NCI-H146 treated with DMSO at 0.1 percent for 48 hours (cell line): ENCODE results near the gene SPG21.

Source experiments
- DNase-seq: peaks from one replicate; lab custom pipeline; 2025; ENCODE audit not compliant: unreplicated experiment; lab: John Stamatoyannopoulos, UW

The SPG21 gene

DNA sequence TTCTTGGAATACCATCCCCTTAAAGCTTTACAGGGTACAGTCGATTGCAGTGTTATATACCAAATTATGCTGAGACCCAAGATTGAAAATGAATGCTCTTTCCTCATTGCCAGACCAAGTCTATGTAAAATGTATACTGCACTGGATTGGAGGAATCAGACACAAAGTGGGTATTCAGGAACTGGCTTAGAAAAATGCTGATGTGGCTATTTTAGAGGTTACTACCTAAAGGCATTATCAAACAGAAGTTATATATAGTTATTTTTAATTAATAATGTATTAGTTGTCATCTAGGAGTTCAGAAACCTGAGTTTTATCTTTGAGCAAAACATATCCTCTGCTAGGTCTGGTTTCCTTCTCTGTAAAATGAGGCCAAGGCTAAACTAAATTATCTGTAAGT is 3.6 kb upstream of the SPG21 start:
- no peak for DNase-seq

DNA sequence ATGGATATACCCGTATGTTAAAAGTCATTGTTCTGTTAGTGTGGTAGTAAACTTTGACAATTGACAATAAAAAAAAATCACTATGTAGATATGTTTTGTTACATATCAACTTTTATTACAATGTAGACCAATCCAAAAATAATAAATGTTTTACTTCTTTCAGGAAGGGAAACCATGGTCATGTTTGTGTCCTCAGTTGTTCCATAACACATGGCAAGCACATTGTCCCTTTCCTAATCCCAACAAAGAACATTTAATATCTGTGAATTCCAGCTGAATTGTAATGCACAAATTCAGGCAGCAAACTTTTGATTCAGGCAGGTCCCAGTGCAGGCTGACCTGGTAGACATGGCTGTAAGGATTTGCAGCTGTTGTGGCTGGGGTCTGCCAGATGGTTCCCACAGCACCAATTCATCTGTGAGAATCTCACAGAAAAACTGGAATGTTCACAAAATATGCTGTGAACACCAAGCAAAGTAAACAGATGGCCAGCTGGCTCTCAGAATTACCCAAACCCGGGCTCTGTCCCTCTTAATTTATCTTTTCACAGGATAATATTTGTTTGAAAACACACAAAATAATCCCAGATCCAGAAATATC is 1.9 kb upstream of the SPG21 start:
- no peak for DNase-seq

DNA sequence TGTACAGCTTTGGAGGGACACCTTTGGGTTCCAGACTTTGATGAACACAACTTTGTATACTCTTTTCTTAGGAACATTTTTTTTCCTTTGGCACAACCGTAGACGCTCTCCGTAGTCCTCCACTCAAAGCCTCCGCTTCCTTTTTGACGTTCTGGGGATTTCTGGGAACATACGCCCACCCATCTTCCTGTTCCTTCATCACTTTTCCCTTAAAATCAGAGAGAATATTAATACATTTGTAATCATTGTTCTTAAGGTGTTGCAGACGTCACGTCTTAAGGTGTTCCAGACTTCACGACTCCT is 405 bp upstream of the SPG21 start:
- DNase-seq, result no peak

DNA sequence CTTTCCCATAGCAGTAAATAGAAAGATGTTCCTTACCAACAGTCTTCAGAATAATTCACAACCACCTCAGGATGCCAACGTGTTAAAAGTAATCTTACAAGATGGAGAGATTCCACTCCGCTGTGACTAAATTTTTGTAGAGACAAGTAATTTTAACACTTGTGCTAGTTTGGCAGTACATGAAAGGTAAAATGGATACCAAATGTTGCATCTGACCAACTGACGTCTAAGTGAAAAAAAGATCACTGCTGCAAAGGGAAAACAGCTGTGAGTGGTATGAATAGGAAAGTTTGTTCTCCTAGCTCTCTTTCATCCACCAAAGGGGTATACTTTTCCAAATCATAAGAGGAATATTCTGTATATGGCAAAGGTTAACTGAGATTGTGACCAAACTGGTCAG is 2.6 kb downstream of the SPG21 start:
- no peak for DNase-seq

DNA sequence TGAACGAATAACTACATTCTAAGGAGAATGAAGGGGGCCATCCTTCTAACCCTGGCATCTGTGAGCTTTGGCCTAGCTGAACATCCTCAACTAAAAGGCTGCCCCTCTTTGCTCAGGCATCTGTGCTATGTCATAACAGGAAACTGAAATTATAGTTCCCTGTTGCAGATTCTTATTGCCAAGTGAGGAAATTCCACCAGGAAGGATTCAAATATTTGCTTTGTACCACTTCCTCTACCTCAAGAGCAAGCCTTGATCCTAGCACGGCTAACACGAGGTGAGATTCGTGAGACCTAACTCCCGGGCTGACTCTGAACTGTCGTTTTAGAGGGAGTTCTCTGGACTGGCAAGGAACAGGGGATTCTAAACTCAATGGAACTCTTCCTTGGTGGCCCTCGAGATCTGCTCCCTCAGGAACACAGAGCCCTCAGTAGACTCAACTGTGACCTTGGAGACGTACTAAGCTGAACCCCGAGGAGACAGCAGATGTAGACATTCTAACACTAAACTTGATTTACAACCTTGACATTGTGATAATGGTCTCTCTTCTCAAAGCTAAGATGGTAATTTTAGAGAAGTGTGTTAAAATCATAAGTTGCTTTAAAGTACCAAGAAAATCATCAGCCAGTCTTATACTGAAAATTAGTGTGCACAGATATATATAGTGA is 4.2 kb downstream of the SPG21 start:
- no peak for DNase-seq

DNA sequence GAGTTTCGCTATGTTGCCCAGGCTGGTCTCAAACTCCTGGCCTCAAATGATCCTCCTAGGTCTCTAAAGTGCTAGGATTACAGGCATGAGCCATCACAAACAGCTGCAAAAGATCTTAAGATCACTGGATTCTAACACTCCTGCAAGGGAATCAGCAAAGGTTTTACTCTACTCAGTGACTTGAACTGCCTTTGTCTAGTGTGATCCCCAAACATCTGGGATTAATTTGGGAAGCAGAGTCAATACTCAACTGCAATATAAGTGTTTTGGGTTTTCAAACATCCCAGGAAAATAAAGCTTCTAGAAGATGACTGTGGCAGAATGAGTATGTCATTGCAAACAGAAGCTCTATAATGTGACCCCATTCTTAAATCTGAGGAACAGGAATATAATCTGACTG is 7.2 kb downstream of the SPG21 start:
- DNase-seq, result no peak

DNA sequence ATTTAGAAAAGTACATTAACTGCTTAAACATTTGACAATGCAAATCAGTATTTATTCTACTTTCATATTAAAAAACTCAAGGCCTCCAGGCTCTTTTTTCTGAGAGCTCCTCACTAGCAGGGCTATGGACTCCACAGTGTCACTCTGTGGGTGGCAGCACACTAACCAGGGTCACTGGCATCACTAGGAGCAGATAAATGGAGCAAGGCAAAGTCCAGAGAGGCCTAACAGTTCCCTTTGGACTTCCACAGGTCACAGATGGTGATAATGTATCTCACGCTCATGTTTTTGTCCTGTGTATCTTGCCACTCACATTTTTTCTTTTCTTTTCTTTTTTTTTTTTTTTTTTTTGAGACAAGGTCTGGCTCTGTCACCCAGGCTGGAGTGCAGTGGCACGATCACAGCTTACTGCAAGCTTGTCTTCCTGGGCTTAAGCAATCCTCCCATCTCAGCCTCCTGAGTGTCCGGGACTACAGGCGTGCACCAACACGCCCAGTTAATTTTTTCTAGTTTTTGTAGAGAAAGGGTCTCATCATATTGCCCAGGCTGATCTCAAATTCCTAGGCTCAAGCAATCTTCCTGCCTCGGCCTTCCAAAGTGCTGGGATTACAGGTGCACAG is 7.8 kb downstream of the SPG21 start:
- DNase-seq, result no peak

DNA sequence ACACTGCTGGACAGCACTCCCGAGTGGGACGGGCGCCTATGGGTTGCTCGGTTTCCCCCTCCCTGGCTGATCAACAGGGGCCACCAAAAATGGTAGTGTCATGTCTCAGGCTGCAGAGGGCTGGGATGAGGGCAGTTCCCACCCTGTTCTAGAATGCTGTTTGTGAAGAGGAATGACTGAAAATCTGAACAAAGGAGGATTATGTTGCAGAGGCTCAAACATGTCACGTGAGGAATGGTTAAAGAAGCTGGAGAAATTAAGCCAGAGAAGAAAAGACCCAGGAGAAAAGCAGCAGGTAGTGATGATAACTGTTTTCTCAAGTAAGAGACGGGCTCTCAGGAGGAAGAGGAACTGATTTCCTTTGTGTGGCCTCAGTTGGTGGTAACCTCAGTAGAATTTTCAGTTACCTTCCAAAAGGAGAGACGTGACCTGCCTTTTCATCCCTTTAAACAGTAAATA is 10.4 kb downstream of the SPG21 start:
- DNase-seq, result no peak

DNA sequence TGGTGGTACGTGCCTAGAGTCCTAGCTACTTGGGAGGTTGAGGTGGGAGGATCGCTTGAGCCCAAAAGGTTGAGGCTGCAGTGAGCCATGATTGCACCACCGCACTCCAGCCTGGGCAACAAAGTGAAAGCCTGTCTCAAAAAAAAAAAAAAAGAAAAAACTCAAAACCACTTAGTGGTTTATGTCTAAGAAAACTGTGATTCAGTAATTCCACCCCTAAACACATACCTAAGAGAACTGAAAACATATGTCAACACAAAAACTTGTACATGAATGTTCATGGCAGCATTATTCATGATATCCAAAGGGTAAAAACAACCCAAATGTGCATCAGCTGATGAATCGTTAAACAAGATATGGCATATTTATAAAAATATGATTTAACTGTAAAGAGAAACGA is 14.3 kb downstream of the SPG21 start:
- no peak for DNase-seq

DNA sequence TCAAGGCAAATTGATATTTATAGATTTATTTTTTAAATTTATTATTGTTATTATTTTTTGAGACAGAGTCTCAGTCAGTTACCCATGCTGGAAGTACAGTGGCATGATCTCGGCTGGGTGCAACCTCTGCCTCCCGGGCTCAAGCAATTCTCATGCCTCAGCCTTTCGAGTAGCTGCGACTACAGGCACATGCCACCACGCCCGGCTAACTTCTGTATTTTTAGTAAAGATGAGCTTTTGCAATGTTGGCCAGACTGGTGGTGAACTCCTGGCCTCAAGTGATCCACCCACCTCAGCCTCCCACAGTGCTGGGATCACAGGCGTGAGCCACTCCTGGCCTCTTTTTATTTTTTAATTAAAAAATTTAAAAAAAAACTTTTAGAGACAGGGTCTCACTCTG is 19.0 kb downstream of the SPG21 start:
- DNase-seq, result no peak

DNA sequence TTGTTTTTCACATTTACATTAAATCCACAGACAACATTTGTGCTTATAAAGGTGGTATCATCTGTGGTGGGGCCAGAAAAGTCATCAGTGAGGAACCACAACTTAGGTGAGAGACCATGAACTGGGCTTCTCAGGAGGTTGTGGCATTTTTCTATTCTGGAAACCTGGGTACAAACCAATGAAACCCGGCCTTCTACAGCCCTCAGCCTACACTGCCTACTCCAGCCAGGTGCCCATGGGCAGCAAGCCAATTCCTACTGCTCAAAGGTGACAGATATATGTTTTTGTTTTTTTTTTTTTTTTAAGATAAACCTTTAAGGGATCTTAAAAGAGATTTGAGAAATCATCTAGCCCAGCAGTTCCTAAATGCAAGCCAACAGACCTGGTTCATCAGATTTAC is 20.3 kb downstream of the SPG21 start:
- DNase-seq, result no peak

DNA sequence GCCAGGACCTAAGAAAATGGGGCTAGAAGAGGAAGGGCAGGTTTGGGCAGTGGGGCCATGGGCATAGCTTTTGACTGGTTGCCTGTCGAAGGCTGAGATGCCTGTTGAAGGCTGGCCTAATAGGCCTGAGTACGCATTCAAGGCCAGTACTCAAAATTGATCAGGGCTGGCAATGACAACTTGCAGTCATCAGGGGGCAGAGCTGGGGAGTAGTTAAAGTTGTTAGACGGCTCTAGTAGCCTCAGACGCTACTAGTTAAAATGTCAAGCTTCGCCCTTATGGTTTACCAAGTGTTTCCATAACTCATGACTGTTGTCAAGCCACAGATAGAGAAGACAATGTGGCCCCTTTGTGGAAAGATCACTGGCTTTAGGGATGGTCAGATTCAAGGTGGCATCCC is 28.7 kb downstream of the SPG21 start:
- no peak for DNase-seq

DNA sequence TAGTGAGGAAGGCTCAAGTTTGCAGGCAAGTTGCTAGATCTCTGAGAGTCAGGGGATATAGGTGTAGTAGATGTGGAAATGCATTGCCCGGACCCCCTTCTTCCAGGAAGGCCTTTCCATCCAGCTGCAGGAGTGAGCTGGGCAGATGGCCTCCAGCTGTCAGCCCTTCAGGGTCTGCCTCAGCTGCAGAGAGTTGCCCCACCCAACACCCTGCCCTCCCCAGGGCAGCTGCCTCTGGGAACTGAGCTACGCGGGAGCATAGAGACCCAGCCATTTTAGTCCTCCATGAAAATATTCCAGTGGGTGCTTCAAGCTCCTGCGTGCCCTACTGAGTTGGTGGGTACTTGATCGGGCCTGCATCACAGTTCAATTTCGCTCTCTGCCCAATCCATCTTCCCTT is 29.6 kb downstream of the SPG21 start:
- DNase-seq, result no peak

DNA sequence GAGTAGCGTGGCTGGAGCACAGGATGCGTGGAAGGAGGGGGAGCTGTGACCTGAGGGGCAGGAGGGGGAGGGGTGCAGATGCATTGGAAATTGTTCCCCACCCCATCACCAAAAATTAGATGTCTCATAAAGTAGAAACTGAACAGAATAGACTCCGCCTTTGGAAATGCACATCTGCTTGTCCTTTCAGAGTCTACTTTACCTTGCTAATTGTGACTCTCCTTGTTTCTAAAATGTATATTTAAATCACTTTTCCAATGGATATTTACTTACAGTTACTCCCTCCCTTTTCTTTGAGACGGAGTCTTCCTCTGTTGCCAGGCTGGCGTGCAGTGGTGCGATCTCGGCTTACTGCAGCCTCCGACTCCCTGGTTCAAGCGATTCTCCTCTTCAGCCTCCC is 30.6 kb downstream of the SPG21 start:
- no peak for DNase-seq

DNA sequence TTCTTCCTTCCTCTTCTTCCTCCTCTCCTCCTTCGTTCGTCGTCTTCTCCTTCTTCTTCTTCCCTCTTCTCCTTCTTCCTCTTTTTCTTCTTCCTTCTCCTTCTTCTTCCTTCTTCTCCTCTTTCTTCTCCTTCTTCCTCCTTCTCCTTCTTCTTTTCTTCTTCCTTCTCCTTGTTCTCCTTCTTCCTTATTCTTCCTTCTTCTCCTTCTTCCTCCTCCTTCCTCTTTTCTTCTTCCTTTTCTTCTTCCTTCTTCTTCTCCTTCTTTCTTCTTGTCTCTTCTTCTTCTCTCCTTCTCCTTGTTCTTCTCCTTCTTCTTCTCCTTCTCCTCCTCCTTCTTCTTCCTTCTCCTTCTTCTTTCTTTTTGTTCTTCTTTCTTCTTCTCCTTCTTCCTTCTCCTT is 35.3 kb downstream of the SPG21 start:
- no peak for DNase-seq

DNA sequence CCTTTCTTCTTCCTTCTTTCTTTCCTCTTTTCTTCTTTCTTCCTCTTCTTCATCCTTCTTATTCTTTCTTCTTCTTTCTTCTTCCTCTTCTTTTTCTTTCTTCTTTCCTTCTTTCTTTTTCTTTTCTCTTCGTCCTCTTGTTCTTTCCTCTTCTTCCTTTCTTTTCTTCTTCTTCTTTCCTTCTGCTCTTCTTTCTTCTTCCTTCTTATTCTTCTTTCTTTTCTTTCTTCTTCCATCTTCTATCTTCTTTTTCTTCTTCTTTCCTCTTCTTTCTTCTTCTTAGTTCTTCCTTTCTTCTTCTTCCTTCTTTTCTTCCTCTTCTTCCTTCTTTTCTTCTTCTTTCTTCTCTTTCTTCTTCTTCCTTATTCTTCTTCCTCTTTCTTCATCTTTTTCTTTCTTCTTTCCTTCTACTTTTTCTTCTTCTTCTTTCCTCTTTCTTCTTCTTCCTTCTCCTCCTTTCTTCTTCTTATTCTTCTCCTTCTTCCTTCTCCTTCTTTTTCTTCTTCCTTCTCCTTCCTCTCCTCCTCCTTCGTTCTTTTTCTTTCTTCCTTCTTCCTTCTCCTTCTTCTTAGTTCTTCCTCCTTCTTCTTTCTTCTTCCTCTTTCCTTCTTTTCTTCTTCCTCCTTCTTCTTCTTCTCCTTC is 37.8 kb downstream of the SPG21 start:
- DNase-seq, result no peak

DNA sequence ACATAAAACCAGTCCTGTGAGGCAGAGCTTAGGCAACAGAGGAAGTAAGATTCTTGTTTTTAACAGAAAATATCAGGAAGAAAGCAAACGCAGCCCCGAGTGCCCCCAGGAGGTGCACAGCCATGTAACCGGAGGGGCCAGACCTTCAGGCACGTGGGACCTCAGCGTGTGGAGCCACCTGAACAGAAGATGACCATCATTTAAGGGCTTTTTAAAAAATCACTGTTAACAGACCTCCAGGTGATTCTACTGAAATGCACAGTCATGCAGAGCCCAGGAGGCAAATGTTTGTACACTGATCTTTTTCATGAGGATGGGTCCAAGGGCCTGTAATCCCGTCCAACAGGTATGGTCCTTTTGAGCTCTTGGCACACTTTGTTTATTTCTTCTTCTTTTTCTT is 38.8 kb downstream of the SPG21 start:
- DNase-seq, result no peak

DNA sequence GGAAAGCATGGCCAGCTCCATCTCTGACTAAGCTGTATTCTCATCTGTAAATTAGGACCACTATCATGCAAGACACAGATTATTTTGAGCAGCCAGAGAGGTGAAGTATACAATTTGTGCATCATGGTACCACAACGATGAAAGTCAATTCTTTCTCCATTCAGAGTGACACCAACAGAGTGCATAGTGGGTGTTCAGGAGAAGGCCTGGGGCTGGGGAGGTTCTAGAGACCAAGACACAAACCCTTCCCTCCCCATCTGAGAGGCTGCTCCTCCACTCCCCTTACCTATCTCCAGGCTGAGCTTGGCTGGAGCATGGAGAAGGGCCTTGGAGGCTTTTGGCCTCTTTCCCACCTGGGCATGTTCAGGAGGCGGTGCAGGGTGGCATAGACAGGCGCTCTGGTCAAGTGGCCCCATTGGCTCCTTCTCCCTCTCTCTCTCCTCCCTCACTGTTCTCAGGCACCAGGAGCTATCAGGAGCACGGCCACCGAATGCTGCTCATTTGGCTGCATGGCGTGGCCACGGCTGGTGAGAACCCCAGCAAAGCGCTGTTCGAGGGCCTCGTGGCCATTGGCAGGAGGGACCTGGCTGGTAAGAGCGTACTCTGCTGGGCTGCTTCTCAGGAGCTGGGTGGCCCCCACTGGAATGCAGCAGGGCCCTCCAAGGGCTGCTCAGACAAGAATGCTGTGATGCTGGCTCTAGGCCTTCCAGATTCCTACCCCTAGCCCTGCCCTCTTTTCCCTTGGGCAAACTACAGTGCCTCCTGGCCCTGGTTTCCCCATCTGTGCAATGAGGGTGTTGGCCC is 40.1 kb downstream of the SPG21 start:
- no peak for DNase-seq

DNA sequence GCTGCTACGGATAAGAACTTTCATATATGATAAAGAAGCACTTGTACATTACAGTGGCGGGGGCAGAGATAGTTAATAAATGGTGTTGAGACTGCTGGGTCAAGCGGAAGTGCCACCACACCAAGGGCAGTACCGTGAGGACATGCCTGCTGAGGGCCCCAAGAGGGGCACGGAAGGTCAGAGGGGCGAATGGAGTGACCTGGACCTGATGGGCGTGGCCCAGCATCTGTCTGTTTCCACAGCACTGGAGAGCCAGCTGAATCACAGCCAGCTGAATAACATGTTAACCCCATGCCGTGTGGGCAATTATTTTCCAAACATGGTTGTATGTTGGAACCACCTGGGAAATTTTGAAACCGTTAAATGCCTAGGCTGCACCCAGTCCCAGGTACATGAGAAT is 40.8 kb downstream of the SPG21 start:
- DNase-seq, result no peak

DNA sequence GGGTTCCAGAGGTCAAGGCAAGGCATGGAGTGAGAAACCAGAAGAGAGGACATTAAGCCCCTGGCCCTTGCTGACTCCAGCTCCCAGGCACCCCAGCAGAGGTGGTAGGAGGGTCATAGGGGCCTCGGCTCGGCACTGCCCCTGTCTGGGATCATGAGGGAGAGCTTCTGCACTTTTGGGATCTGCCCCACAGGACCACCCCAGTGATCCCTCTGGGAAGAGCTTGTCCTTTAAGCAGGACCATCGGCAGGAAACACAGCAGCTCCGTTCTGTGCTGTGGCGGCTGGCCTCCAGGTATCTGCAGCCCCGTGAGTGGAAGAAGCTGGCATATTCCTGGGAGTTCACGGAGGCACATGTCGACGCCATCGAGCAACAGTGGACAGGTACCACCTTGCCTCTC is 42.5 kb downstream of the SPG21 start:
- DNase-seq, result no peak

DNA sequence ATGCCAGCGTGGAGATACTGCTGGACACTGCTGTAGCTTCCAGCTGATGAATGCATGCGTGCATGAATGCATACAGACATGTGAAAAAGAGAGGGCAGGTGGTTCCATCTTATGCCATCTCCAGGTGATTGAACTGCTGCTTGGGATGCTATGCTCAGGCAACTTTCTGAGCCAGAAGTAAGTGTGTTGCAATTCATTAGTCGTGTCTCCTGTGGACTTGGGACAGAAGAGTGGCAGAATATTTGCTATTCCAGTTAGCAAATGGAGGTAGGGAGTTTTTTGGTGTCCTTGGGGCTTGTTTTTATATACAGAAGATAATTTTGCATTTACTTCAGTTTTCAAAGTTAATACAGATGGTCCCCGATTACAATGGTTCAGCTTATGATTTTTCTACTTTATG is 44.8 kb downstream of the SPG21 start:
- no peak for DNase-seq
